ENCODE measurements around the gene GLUL.
"Not testable (repeated sequence)": the region's sequence is repeated elsewhere in the genome, so short reads cannot be mapped to it uniquely, and the experiment has no call there.

Gene GLUL

GRCh38 chr1:182368358-182368757 is 23.2 kb downstream of the GLUL start:
- no peak for DNase-seq (ENCODE audit: low read depth in 2 of 2)

GRCh38 chr1:182367926-182368325 is 23.7 kb downstream of the GLUL start:
- DNase-seq (ENCODE audit: low read depth in 2 of 2) = no peak

- DNase-seq (ENCODE audit: low read depth in 2 of 2) = no peak
Observed at GRCh38 chr1:182366596-182366995, 25.0 kb downstream of the GLUL start.

GRCh38 chr1:182359645-182360044 is 31.9 kb downstream of the GLUL start:
- DNase-seq (ENCODE audit: low read depth in 2 of 2) = no peak

- no peak for DNase-seq (ENCODE audit: low read depth in 2 of 2)
Observed at GRCh38 chr1:182357913-182358312, 33.7 kb downstream of the GLUL start.

GRCh38 chr1:182357171-182357570 is 34.4 kb downstream of the GLUL start:
- no peak for DNase-seq (ENCODE audit: low read depth in 2 of 2)

- DNase-seq (ENCODE audit: low read depth in 2 of 2) = no peak
Observed at GRCh38 chr1:182355723-182356098, 35.9 kb downstream of the GLUL start.

- no peak for DNase-seq (ENCODE audit: low read depth in 2 of 2)
Observed at GRCh38 chr1:182351790-182352364, 39.7 kb downstream of the GLUL start.

- DNase-seq (ENCODE audit: low read depth in 2 of 2) = no peak
Observed at GRCh38 chr1:182350839-182351238, 40.8 kb downstream of the GLUL start.

- DNase-seq (ENCODE audit: low read depth in 2 of 2) = no peak
Observed at GRCh38 chr1:182348961-182349747, 42.4 kb downstream of the GLUL start.

GRCh38 chr1:182347019-182347418 is 44.6 kb downstream of the GLUL start:
- no peak for DNase-seq (ENCODE audit: low read depth in 2 of 2)

GRCh38 chr1:182340233-182341058 is 51.1 kb downstream of the GLUL start:
- no peak for DNase-seq (ENCODE audit: low read depth in 2 of 2)

- no peak for DNase-seq (ENCODE audit: low read depth in 2 of 2)
Observed at GRCh38 chr1:182339684-182340083, 51.9 kb downstream of the GLUL start.

GRCh38 chr1:182338806-182339370 is 52.7 kb downstream of the GLUL start:
- DNase-seq (ENCODE audit: low read depth in 2 of 2) = no peak

- DNase-seq (ENCODE audit: low read depth in 2 of 2) = no peak
Observed at GRCh38 chr1:182337736-182338571, 53.6 kb downstream of the GLUL start.

GRCh38 chr1:182335771-182336566 is 55.6 kb downstream of the GLUL start:
- no peak for DNase-seq (ENCODE audit: low read depth in 2 of 2)

GRCh38 chr1:182333071-182333571 is 58.5 kb downstream of the GLUL start:
- DNase-seq (ENCODE audit: low read depth in 2 of 2) = not testable (repeated sequence)

GRCh38 chr1:182332261-182333060 is 59.1 kb downstream of the GLUL start:
- no peak for DNase-seq (ENCODE audit: low read depth in 2 of 2)

All from stimulated activated CD8-positive, alpha-beta memory T cell treated with anti-CD3 and anti-CD28 coated beads, Interleukin-15, amount 100 ng/mL, for 48 hours (primary cell).